ENCODE measurements around the gene KLKB1.

Gene KLKB1

DNA sequence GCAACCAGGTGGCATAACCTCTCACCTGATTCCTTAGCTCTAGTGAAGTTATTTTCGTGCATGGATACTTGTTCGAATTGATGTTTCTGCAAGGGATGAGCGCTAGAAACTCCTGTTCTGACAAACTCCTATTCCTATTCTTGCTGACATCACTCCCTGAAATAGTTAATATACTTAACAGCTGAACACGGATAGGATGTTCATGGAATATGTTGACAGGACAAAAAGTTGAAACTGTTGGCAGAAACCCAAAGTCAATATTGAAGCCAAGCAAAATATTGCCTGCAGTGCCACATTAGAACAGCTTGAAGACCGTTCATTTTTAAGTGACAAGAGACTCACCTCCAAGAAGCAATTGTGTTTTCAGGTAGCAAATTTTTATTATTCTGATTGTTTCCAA lies at the start of gene KLKB1:
Gene KLKB1 (plus strand): TSS at position 287 of the 400 bp plus-strand sequence. CDS start 689 bp downstream, outside the sequence.
- DNase-seq, result no peak

DNA sequence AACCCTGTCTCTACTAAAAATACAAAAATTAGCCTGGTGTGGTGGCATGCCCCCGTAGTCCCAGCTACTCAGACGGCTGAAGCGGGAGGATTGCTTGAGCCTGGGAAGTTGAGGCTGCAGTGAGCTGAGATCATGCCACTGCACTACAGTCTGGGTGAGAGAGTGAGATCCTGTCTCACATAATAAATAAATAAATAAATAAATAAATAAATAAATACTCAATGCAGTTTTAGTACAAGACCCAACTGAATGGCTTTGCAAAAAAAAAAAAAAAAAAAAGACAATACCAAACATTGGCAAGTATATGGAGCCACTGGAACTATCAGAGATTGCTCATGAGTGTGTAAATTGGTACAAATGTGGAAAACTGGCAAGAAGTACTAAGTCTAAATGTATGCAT lies 39.2 kb upstream of the KLKB1 start:
- no peak for DNase-seq

DNA sequence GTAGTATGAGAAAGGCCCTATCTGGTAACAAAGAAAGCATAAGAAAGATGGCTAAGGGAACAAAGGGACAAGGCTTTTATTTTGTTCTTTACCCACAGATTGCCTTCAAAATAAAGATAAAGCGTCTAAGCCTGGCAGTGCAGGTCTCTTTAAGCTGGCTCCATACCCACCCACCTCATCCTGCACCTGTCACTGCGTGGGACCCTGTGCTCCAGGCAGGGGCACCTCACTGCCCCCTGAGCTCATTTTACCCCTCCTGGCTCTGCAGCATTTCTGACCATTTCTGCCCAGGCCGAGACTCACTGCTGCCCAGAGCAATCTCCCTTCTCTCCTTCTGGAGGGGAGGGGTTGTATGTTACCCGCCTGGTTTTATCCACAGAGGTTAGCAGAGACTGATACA lies 37.7 kb upstream of the KLKB1 start:
- no peak for DNase-seq

DNA sequence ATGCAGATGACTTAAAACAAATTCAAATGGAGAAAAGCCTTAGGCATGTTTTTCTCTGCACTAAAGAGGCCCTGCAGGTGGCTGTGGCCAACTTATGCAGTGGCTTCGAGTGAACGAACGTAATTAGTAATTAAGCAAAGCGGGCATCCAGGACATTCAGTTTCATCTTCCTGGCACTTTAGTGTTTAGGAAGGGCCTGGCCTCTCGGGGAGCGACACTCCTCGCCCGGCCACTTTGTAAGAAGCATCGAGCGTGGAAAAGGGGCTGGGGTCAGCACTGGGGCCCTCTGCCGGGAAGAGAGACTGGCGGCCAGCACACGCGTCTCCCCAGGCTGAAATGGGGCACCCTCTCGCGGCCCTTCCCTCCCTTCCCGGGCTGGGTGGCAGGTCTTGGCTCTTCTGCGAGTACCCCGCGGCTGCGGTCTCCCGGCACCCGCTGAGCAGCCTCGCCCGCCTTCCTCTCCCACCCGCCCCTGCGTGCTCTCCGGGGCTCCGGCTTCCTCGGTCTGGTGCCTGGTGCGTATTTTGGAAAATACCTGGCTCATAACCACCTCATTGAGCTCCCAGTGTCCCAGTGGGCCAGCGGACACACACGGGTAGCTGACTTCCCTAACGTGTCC lies 36.6 kb upstream of the KLKB1 start:
- peak in 1 of 2 experiments; percentile 38 for DNase-seq

DNA sequence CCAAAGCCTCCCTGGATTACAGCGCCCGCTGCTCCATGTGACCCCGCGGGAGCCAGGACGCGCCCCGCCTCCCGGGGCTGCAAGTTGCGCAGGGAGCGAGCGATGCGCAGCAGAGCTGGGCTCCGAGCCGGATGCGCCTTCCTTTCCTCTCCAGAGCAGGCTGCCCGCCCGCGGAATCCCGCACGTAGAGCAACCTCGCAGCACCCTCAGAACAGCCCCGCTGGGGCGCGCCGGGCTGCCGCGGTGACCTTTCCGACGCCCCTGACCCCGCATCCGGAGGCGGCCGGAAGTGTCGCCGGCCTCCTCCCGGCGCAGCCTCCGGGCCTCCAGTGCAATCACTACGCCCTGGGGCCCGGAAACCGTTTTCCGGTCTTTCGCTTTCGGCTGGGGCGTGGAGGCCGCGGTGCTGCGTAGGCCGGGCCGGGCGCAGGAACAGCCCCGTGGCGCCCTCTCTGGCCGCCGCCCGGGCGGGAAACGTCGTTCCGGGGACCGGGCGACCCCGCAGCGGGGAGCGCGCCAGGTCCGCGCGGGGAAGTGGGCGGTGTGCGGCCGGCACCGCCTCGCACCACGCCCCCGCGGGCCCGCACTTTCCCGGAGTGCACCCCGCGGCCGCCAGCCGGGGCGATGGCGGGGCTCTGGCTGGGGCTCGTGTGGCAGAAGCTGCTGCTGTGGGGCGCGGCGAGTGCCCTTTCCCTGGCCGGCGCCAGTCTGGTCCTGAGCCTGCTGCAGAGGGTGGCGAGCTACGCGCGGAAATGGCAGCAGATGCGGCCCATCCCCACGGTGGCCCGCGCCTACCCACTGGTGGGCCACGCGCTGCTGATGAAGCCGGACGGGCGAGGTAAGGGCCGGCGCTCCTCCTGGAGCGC lies 35.9 kb upstream of the KLKB1 start, which contains the start of gene CYP4V2:
Gene CYP4V2 (plus strand): TSS at position 368 of the 866 bp plus-strand sequence. CDS start 257 bp downstream, at position 625.
- peak in 1 of 2 experiments; percentile 32 for DNase-seq

DNA sequence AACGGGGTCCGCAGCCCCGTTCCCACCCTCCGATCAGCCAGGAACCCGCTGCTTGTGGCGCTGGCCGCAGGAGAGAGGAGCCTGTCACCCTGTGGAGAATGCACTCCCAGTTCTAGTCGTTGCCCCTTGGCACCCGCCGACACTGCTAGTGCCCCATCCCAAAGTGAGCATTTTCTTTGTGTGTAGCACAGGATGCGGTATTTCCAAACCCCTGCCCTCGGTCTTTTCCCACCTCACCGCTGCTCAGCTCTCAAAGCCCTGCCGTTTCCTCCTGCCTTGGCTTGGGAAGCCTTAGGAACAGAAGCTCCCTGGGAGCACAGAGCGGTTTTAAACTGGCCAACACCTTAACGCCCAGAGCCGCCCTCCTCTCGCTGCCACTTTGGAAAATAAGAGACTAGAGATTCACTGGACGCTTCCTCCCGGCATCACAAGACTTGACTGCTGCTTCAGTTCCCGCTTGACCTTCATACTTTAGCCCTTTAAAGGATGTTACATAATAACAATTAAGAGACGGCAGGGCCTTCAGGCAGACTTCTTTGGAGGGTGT lies 35.2 kb upstream of the KLKB1 start:
- DNase-seq, result peak in 1 of 2 experiments; percentile 12

DNA sequence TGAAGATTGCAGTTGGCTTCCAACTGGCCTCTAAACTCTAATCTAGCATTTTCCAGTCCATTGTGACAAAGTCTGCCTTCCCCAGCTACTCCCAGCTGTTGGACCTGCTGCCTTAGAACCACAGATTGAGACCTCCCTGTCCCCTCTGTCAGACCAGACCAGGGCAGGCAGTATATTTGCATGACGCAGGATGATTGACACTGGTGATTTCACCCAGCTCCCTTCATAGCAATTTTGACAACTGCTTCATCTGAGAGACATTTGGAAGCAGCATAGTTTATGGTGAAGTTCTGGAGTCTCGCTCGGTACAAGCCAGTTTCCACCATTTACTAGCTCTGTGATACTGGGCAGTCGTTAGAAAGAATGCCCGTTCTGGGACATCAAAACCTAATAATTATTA lies 33.5 kb upstream of the KLKB1 start:
- DNase-seq, result no peak

DNA sequence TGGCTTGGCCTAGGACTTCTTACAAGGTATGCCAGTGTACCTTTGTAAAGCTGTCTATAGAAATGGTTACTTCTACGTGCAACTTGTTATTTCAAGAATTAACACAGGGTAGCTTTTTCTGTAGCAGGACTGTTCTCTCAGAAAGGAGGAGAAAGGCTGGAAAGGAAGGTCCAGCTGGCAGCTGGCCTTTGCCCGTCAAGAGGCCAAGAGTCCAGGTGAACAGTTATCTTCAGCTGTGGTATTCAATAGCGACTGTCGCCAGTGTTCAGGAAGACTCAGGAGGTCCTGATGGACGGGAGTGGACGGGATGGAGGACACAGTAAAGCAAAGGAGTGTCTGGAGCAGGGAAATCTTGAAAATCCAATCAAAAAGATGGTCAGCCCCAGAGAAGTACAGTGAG lies 31.2 kb upstream of the KLKB1 start:
- DNase-seq, result no peak

DNA sequence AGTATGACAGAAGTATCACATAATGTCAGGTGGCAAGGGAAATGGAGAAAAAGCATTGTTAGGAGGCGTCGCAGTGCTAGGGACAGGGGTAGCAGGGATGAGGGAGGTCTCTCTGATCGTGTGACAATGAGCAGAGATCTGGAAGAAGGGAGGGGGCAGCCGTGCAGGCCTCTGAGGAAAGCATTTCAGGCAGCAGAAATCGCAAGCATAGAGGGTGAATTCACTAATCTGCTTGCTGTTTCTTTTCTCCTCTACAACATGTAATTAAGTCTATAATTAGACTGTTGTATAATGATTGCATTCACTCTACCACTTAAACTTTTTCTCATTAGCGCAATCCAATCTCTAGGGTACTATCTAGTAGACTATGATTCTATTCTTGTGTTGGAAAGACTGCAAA lies 26.8 kb upstream of the KLKB1 start:
- DNase-seq, result no peak

DNA sequence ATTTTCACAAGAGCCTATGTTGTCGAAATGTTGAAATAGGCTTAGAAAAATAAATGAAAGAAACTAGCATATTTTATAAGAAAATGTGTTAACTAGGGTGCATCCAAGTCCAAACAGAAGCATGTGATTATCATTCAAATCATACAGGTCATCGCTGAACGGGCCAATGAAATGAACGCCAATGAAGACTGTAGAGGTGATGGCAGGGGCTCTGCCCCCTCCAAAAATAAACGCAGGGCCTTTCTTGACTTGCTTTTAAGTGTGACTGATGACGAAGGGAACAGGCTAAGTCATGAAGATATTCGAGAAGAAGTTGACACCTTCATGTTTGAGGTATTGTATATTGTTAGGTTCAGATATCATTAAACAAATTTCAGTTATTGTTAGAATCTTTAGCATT lies 26.3 kb upstream of the KLKB1 start:
- no peak for DNase-seq

DNA sequence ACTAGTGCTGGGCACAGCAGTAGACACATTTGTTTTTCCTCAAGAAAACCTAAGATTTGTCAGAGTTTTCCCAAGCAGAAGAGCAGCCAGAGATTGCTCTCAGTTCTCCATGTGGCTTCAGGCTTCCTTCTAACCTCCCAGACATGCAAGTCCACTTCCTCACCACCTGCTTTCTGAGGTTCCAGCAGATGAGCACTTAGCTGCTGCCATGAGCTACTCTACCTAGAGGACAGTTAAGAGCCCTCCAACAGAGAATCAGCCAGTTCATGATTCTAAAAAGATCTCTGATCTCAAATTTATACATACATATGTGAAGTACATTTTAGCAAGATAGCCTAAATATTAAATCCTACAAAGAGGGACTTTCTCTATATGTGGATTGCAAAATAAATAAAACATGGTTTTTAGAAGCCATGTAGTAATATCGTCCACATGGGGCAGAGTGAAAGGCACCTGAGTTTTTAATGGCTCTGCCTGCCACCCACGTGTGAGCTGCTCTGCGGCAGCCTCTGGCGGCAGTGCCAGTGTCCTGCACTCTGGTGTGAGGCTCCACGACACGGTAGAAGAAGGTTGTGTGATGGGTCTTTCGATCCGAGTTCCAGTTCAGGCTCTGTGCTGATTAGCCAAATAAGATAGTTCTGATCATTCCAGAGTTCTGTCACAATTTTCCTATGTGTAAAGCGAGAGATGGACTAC lies 25.6 kb upstream of the KLKB1 start:
- peak in 1 of 2 experiments; percentile 45 for DNase-seq

DNA sequence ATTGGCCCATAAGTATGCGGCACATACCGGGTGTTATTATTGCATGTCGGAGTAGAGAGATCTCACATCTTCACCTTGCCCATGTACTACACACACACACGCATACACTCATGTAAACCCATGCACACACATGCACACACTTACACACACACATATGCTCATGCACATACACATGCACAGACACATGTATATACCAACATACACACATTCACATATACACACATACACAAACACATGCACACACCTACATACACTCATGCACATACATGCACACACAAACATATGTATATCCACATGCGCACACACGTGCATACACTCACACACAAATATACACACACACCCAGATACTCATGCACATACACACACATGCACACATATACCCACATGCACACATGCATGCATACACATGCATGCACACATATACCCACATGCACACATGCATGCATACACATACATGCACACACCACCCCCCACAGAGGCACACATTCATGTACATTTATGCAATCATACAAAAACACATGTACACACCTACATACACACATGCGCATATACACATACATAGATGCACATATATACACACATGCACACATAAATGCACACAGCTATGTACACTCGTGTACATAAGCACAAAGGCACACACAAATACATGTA lies 24.7 kb upstream of the KLKB1 start:
- DNase-seq, result no peak

DNA sequence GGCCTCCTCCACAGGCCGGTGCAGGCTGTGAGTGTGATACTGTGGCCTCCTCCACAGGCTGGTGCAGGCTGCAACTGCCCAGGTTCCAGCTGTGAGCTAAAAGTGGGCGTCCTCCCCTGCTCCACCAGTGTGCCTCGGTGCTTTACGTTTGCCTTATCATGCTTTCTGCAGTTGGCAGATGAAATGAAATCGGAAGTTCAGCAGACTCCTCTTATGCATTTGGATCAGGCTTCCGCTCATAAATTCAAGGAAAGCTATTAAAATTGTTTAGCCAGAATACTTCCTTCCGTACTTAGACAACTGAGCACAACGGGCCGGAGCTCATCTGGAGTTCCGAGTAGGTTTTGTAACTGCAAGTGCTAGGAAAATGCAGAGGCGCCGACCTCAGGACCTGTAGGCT lies 23.9 kb upstream of the KLKB1 start:
- no peak for DNase-seq

DNA sequence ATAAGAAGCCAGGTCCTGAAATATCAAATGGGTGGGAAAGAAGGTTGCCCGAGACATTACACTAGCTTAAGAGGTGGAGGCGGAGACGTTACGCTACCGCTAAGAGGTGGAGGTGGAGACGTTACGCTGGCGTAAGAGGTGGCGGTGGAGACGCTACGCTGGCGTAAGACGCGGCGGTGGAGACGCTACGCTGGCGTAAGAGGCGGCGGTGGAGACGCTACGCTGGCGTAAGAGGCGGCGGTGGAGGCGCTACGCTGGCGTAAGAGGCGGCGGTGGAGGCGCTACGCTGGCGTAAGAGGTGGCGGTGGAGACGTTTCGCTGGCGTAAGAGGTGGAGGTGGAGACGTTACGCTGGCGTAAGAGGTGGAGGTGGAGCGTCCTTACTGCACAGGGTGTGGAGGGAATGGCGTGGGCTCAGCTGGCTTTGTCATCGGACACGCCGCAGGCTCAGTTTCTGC lies 23.2 kb upstream of the KLKB1 start:
- DNase-seq, result no peak

DNA sequence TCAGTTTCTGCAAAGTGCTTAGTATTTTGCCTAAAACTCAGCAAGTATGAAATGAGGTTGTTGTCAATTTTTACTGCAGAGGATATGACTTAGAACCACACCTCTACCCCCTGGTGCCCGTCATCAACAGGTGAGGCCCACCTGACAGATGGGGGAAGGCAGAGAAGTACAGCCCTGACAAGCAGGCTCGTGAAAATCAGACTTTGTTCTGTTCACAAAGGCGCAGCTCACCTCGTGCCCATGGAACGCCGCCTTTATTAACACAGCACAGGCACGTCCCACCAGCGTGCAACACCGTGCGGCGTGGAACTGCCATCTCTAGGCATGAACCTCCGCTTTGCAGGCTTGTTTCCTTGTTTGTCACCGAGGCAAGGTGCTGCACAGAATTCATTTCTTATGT lies 22.6 kb upstream of the KLKB1 start:
- DNase-seq, result no peak

DNA sequence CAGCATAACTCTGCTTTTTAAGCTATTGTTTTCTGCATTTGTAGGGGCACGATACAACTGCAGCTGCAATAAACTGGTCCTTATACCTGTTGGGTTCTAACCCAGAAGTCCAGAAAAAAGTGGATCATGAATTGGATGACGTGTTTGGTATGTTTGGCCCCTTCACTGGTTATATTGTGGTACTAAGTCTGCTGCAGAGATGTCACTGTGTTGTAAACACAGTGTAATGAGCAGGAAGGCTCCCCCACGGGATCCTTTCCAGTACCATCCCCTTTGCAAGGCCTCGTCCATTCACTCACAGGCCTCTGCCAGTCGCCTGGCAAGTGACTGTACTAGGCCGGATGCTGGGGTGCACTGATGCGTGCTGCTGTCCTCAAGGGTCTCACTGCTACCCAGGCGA lies 22.2 kb upstream of the KLKB1 start:
- DNase-seq, result no peak

DNA sequence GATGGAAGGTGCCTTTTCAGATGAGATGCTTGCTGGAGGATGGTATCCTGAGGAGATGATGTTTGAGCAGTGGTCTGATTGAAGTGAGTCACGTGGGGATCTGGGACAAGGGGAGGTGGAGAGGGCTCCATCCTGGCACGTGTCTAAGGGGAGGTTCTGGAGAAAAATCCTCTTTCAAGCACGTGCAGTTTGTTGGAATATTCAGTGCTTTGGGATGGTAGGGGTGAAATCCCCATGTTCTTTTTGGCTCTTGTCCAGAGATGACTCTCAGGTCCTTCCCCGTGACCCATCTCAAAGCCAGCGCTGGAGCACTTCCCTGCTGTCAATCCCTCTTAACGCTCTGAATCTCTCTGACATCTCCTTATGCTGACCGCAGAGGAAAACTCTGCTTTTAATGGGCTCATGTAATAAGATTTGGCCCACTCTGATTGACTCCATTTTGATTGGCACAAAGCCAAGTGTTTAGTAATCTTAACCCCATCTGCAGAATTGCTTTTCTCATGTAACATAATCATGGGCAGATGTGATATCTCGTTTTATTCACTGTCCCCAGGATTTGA lies 10.8 kb upstream of the KLKB1 start:
- peak; percentile 76 to 89 for DNase-seq

DNA sequence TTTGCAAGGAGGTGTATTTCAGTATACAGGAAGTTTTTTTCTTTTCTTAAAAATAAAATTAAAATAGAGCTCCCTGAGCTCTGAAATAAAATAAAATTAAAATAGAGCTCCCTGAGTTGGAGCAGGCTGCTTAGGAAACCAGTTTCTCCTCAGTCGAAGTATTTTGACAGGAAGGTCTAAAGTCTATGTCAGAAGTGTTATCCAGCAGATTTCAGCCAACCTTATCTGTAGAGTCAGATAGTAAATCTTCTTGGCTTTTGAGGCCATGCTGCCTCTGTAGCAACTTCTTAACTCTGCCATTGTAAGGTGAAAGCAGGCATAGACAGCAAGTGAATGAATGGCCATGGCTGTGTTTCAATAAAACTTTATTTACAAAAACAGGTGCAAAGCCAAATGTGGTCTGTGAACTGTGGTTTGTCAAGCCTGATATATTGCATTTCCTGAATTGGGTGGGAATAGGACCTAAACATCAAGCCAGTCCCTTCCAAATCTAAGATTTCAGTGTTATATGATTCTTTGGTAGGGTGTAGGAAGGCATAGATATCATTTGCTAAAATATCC lies 9.5 kb upstream of the KLKB1 start:
- no peak for DNase-seq

DNA sequence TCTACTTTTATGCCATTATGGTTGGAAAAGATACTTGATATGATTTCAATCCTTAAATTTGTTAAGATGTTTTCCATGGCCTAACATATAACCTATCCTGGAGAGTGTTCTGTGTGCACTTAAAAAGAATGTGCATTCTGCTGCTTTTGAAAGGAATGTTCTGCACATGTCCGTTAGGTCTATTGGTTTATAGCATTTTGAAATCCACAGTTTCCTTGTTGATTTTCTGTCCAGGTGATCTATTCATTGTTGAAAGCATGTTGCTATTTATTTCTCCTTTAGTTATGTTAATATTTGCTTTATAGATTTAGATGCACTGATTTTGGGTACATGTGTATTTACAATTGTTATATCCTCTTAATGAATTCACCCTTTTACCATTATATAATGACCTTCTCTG lies 5.7 kb upstream of the KLKB1 start:
- no peak for DNase-seq

DNA sequence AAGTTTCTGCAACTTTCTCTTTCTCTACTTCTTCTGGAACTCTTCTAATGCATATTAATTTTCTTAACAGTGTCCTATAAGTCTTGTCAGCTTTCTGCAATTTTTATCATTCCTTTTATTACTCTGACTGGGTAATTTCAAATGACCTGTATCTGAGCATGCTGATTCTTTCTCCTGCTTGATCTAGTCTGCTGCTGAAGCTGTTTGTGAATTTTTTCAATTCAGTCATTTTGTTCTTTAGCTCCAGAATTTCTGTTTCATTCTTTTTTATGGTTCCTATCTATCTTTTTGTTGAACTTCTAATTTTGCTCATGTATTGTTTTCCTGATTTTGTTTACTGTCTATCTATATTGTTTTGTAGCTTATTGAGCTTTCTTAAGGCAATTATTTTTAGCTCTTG lies 1.5 kb upstream of the KLKB1 start:
- DNase-seq, result no peak

DNA sequence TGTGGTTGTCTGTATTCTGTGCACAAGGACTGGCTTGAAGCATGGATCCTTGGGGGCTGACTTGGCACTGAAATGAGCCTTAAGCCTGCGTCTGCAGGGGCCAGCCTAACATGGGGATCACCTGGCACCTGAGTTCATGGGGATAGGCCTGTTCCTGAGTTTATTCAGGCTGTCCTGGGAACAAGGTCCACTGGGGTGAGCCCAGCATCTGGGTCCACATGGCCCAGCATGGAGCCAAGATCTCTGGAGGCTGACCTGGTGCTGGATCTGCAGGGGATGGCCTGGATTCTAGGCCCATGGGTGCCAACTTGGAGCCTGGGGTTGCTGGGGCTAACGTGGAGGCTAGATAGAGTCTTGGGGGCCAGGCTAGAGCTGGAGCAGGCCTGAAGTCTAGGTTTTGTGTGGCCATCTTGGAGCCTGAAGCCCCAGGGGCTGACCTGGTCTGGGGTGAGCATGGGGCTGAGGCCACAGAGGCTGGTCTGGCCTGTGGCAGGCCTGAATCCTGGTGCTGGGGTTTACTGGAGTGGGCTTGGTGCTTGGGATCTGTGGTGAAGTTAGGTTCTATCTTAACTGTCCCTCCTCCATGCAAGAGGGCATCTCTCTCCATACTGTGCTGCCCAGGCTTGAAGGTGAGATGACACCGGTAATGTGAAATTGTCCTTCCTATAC lies 652 bp upstream of the KLKB1 start:
- no peak for DNase-seq

All from NCI-H524 (cell line).